ENCODE data around the gene TUBB1.
"Not testable (repeated sequence)": the region's sequence is repeated elsewhere in the genome, so short reads cannot be mapped to it uniquely, and the experiment has no call there.

The TUBB1 gene

GRCh38 chr20:59006864-59007664 lies 12.2 kb upstream of the TUBB1 start, which contains the start of gene CTSZ:
TSS of gene CTSZ (minus strand) at chr20:59007254. CDS start at chr20:59007128, 126 bp downstream.
- no peak for DNase-seq

- DNase-seq, result no peak
These were observed 11.3 kb upstream of the TUBB1 start for GRCh38 chr20:59007665-59008511.

GRCh38 chr20:59008715-59009336 lies 10.4 kb upstream of the TUBB1 start:
- DNase-seq, result no peak

- no peak for DNase-seq
These were observed 8.8 kb upstream of the TUBB1 start for GRCh38 chr20:59010321-59010994.

- no peak for DNase-seq
These were observed 8.0 kb upstream of the TUBB1 start for GRCh38 chr20:59010995-59011873.

- not testable (repeated sequence) for DNase-seq
These were observed 7.4 kb upstream of the TUBB1 start for GRCh38 chr20:59011874-59012157.

- DNase-seq, result no peak
These were observed 5.9 kb upstream of the TUBB1 start for GRCh38 chr20:59013031-59013951.

- DNase-seq, result no peak
These were observed 5.1 kb upstream of the TUBB1 start for GRCh38 chr20:59013959-59014608.

GRCh38 chr20:59014680-59015389 lies 4.4 kb upstream of the TUBB1 start:
- no peak for DNase-seq

- DNase-seq, result no peak
These were observed 3.8 kb upstream of the TUBB1 start for GRCh38 chr20:59015411-59015810.

- DNase-seq, result no peak
These were observed 3.2 kb upstream of the TUBB1 start for GRCh38 chr20:59015812-59016711.

GRCh38 chr20:59016795-59017492 lies 2.3 kb upstream of the TUBB1 start:
- no peak for DNase-seq

GRCh38 chr20:59017493-59018231 lies 1.6 kb upstream of the TUBB1 start:
- DNase-seq, result no peak

GRCh38 chr20:59018817-59019216 lies 412 bp upstream of the TUBB1 start:
- no peak for DNase-seq

GRCh38 chr20:59020938-59021551 lies 1.8 kb downstream of the TUBB1 start:
- DNase-seq, result no peak

- no peak for DNase-seq
These were observed 3.5 kb downstream of the TUBB1 start for GRCh38 chr20:59022754-59023153.

- no peak for DNase-seq
These were observed 4.4 kb downstream of the TUBB1 start for GRCh38 chr20:59023616-59024015.

Measured in SHP77 (cell line).